NCI-H1436 (cell line): Measurements from ENCODE around the gene LRRC7.

Source experiments
- DNase-seq: peaks from one replicate; lab custom pipeline; 2025; lab: John Stamatoyannopoulos, UW

LRRC7 gene

GRCh38 chr1:70092526-70092925, 524.8 kb downstream of the LRRC7 start:
- no peak for DNase-seq

DNA sequence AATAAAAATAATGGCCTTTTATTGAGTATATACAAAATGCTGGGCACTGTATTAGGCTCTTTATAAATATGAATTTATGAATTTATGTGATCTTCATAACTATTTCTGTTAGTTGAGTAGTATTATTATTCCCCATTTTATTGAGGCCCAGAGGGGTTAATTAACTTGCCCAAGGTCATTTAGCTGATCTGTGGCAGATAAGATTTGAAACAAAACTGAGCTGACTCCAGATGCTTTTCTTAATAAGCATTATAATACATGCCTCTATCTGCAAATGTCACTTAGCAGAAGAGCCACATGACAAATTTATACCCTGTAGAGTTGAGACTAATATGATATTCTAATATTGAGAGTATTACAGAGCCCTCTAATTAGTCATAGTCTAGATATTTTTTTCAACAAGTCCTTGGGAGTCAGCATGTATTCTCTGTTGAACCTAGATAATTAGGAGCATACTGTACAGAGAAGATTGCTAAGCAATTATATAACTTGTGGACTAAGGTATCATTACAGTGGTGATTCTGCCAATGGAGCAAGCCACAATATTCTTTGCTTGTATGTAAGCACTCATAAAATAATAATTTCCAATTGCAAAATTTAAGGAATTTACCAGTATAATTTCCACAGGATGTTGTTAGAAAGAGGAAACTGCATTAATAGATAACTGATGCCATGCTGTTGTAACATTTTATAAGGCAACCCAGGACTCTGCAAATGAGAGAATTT, 525.7 kb downstream of the LRRC7 start:
- no peak for DNase-seq

- DNase-seq: no peak
Measured at GRCh38 chr1:70101231-70101630, 533.5 kb downstream of the LRRC7 start.

- no peak for DNase-seq
Measured at GRCh38 chr1:70101774-70102173, 534.1 kb downstream of the LRRC7 start.

DNA sequence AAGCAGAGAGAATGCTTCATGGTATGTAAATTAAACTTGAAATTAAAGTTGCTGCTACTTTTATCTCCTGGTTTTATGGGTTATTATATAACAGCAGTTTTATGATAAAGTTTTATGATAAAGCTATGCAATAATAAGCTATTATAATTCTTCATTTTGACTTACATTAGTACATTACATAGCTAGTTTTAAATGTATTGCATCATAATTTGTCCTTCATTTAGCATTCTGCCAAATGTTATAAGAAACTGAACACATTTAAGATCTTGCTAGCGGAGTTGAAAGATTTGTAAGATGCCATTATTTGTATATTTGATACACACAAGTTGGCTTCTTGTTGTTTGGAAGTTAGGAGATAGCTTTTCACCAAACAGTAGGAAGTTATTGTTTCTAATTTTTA, 536.0 kb downstream of the LRRC7 start:
- no peak for DNase-seq

GRCh38 chr1:70109241-70109640, 541.5 kb downstream of the LRRC7 start:
- no peak for DNase-seq

- no peak for DNase-seq
Measured at GRCh38 chr1:70112838-70113237, 545.1 kb downstream of the LRRC7 start.

- no peak for DNase-seq
Measured at GRCh38 chr1:70115315-70115714, 547.6 kb downstream of the LRRC7 start.

GRCh38 chr1:70117046-70117445, 549.3 kb downstream of the LRRC7 start:
- DNase-seq: no peak

GRCh38 chr1:70134148-70134547, 566.4 kb downstream of the LRRC7 start:
- DNase-seq: no peak

GRCh38 chr1:70140343-70140742, 572.6 kb downstream of the LRRC7 start:
- DNase-seq: no peak

DNA sequence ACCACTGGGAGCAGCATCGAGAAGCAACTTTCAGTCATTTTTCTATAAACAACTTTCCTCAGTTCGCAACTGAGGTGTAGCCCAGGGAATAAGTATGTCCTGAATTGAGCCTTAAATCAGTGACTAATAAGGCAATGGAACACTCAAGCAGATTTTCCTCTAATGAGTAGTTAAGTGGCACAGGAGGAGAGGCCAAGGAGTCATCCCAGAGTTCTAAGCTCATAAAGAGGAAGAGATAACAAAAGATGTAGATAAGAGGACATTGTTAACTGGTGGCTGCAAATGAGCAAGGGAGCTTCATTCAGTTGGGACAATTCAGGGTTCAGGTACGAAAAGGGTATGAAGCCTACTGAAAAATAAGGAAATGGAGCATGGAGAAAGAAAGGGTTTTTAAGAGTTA, 573.2 kb downstream of the LRRC7 start:
- no peak for DNase-seq

DNA sequence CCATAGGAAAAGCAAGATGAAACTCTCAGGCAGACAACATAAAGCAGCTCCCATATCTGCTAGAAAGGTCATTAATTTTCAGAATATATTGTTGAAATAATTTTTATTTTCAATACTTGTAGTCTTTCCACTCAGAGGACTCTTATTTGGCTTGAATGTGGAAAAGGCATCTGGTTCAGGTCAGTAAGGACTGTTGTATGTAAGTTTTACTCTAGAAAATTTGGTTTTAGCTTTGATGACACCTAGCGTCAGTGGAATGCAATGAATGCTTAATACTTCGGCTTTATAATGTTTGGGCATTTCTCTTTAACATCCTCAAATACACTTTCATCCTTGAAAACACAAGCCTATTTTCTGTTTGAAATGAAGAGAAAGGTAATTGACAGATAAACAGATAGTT, 574.4 kb downstream of the LRRC7 start:
- DNase-seq: no peak

GRCh38 chr1:70143048-70143659, 575.4 kb downstream of the LRRC7 start:
- DNase-seq: no peak

DNA sequence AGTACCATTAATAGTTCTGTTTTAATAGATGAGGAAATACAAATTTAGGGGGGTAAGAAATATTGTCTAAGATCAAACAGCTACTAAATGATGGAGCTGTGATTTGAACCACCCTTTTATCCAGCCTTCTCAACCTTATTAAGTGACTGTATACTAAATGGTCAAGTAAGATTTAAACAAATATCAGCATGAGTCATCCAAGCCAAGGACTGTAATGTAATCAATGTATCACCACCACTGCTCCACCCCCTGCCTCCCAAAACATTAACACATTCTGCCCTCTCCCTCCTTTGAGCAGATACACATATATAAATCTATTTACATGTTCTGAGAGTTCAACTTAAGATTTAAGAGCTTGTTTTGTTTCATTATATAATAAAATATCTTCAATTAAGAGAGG, 578.8 kb downstream of the LRRC7 start:
- no peak for DNase-seq

GRCh38 chr1:70150444-70150843, 582.7 kb downstream of the LRRC7 start:
- no peak for DNase-seq

DNA sequence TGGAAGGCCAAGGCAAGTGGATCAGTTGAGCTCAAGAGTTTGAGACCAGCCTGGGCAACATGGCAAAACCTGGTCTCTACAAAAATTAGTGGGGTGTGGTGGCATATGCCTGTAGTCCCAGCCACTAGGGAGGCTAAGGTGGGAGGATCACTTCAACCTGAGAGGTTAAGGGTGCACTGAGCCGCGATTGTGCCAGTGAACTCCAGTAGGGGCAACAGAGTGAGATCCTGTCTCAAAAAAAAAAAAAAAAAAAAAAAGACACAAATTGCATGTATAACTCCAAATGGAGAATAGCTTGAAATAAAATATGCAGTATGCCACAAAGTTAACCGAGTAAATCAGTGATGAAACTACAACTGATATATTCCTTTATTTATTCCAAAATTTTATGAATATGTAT, 586.0 kb downstream of the LRRC7 start:
- DNase-seq: no peak

DNA sequence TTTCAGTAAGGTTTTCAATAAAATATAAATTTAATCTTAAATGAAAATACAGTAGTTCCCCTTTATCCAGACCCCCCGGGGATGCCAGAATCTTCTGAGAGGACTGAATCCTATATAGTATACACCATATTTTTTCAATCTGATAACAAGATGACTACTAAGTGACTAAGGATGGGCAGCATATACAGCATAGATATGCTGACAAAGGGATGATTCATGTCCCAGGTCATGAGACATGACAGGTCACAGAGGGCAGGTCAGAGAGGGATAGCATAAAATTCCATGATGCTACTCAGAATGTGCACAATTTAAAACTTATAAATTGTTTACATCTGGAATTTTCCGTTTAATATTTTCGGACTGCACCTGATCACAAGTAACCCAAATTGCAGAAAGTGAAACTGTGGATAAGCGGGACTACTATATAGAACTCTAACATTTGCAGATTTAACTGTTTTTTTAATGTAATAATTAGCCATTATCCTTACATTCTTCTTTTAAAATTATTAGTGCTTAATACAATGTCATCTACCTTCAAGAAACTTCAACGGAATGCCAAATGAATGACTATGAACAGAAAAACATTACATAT, 588.9 kb downstream of the LRRC7 start:
- no peak for DNase-seq

- no peak for DNase-seq
Measured at GRCh38 chr1:70164350-70164749, 596.6 kb downstream of the LRRC7 start.

- DNase-seq: no peak
Measured at GRCh38 chr1:70168283-70168682, 600.6 kb downstream of the LRRC7 start.

DNA sequence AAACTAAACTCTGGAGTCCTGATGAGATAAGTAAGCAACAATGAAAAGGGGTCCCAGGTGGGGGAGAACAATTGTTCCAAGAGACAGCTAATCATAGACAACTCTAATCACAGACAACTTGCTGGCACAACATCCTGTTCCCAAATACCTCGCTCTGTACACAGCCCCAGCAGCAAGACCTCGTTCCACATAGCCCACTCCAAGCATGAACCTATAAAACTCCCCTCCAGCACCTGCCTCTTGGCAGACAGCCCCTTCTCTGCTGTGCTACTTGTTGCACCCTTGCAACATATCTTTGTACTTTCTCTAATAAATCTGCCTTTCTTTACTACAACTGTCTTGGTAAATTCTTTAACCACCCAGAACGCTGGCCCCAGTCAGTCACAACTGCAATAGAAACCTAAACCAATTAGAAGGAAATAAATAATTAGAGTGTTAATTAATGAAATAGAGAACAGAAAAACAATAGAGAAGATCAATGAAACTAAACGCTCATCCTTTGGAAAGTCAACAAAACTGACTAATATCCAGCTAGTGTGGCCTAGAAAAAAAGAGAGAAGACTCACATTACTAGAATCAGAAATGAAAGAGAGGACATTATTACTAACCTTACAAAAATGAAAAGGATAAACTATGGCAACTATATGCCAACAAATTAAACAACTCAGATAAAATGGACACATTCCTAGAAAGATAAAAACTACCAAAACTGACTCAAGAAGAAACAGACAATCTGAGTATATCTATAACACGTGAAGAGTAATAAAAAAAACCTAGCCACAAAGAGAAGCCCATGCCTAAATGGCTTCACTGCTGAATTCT, 601.5 kb downstream of the LRRC7 start:
- no peak for DNase-seq

DNA sequence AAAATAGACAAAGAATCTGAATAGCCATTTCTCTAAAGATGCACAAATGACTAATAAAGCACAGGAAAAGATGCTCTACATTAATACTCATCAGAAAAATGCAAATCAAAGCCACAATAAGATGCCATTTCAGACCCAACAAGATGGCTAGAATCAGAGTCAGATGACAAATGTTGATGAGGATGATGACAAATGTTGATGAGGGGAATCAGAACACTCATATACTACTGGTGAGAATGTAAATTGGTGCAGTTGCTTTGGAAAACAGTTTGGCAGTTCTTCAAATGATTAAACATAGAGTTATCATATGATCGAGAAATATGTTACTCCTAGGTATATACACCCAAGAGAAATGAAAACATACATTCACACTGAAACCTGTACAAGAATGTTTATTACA, 603.8 kb downstream of the LRRC7 start:
- DNase-seq: no peak
